H1 (cell line): ENCODE measurements around the gene TXNDC11. TPM values are rescaled to one million over a fixed set of nuclear protein-coding genes. Genes with fewer than 3 reads are reported as not detected.

Source experiments
- E2F6 ChIP-seq: IDR thresholded peaks from 2 replicates; pipeline ENCODE4 v1.6.1; 2012; ENCODE audit warnings: inconsistent platforms
- HDAC6 ChIP-seq: IDR thresholded peaks from one replicate; pipeline ENCODE4 v1.7.1; 2012; ENCODE audit warnings: low read depth, mild to moderate bottlenecking, inconsistent platforms, low read length, moderate library complexity
- KDM4A ChIP-seq: IDR thresholded peaks from one replicate; pipeline ENCODE4 v1.7.1; 2012; ENCODE audit warnings: low read depth, mild to moderate bottlenecking, moderate library complexity, low read length, inconsistent platforms; ENCODE audit not compliant: severe bottlenecking
- polyA plus RNA-seq, 7 experiments: library from polyadenylated mRNA; depleted of rRNA in 3 of 7; stranded (reverse) in 5 of 7; unstranded in 2 of 7; fragments of >200 nt in 5 of 7; fragments of 200-250 nt in 2 of 7; gene quantifications; 1 replicate in 5 of 7; 2 replicates in 1 of 7; 4 replicates in 1 of 7; pipeline versions ENCODE4 v1.2.1 to v1.2.3, GENCODE V29; 2011 to 2013; ENCODE audit warnings: missing spikeins in 2 of 7, mixed read lengths in 2 of 7
- total RNA-seq: library from RNA; stranded (reverse); fragmentation: NEBNext Ultra II Directional; extraction: Animal tissue kit (Norgen Biotek cat#: 25700); gene quantifications from 2 replicates; pipeline ENCODE4 v1.2.1, GENCODE V29; 2021

Gene TXNDC11
- total and polyA plus RNA-seq, 2 of the 8 experiments (the other 6 are each of a cell fraction or from before 2014, with no cell fraction given) = 13.5 to 13.8 TPM

GRCh38 chr16:11721781-11722467, 20.7 kb downstream of the TXNDC11 start (continued):
- TF ChIP-seq E2F6 = no peak
- no peak for TF ChIP-seq HDAC6
- TF ChIP-seq KDM4A = no peak
- TF ChIP-seq, all 59 proteins: peak for 0
